GM19467 (cell line): ENCODE results near the gene SLC12A5.

Source experiments
- ATAC-seq: cut with Tn5 transposase; IDR thresholded peaks from one replicate; pipeline ENCODE4 v1.9.1; 2021; ENCODE audit warnings: mild to moderate bottlenecking, moderate library complexity; ENCODE audit not compliant: unreplicated experiment

The SLC12A5 gene

GRCh38 chr20:46101957-46102356 lies 72.9 kb downstream of the SLC12A5 start:
- no peak for ATAC-seq

DNA sequence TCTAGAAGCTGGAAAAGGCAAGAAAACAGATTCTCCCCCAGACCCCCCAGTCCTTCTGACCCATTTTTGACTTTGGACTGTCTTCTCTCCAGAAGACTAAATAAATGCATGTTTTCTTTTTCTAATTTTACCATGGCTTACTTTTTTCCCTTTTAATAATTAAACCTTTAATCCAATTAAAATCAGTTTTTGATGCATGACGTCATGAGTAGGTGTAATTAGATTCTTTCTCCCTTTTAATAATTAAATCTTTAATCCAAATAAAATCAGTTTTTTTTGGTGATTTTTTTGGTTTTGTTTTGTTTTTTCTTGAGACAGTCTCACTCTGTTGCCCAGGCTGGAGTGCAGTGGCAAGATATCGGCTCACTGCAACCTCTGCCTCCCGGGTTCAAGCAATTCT lies 73.9 kb downstream of the SLC12A5 start:
- ATAC-seq: no peak

DNA sequence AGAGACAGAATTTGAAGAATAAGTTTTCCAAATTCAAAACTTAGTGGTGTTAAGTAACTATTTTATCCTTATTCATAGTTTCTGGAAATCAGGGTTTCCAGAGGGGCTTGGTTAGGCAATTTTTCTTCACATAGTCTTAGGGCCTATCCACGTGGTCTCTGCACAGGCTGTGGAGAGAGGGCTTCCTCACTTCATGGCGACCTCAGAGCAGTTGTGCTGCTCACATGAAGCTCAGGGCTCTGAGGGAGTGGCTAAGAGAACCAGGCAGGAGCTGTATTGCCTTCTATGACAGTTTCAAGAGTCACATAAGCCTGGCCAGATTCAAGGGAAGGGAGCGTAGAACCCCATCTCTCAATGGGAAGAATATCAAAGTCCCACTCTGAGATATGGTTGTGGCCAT lies 75.2 kb downstream of the SLC12A5 start:
- ATAC-seq: no peak

- no peak for ATAC-seq
Measured at GRCh38 chr20:46107061-46107460, 78.0 kb downstream of the SLC12A5 start.

- ATAC-seq: peak; percentile 64
Measured at GRCh38 chr20:46108435-46108841, 79.4 kb downstream of the SLC12A5 start.

DNA sequence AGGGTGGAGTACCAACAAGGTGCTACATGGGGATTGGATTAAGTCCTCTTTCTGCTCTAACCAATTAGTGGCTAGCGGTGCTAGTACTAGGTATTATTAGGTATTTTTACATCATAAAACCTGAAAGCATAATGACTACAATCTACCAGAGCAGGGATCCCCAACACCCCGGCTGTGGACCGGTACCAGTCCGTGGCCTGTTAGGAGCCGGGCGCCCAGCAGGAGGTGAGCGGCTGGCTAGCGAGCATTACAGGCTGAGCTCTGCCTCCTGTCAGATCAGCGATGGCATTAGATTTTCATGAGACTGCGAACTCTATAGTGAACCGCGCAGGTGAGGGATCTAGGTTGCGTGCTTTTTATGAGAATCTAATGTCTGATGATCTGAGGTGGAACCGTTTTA lies 80.0 kb downstream of the SLC12A5 start:
- ATAC-seq: no peak
